ENCODE results near the gene CCDC180. TPM values are rescaled to one million over a fixed set of nuclear protein-coding genes. Genes with fewer than 3 reads are reported as not detected.

Gene CCDC180
- total RNA-seq, 1 experiment from 2014 or later: 5.9 TPM

- intact Hi-C loops (cut with micrococcal nuclease; ENCODE audit: unreplicated experiment): loop anchor here (10.0 kb wide), 1 partner anchor 53 kb away; no protein-coding TSS in a partner anchor
- Mint-ChIP-seq H3K27me3 (ENCODE audit: insufficient read depth, unreplicated experiment) (no peaks in the 10 kb centered on the region), H3K27ac (ENCODE audit: unreplicated experiment) (no peak overlapping the region), H3K36me3 (ENCODE audit: insufficient read depth, unreplicated experiment) (no peaks in the 10 kb centered on the region), H3K4me1 (ENCODE audit: low read depth, unreplicated experiment) (no peaks in the 10 kb centered on the region), H3K4me3 (ENCODE audit: unreplicated experiment) (no peak overlapping the region), H3K9me3 (ENCODE audit: unreplicated experiment) (peaks cover 22% of the 10 kb centered on the region)
- no peak for TF ChIP-seq CTCF (IDR thresholded peaks at IDR 0.05; ENCODE audit: insufficient read depth in 1 of 2, low read depth in 1 of 2, low read length in 1 of 2, severe bottlenecking in 1 of 2, unreplicated experiment in 1 of 2)
- H3K27me3 ChIP-seq (replicated peaks; ENCODE audit: control insufficient read depth, insufficient read depth, low read length): no peaks in the 10 kb centered on the region
- CTCF ChIA-PET: no interaction called here
- peaks cover 14% of the 10 kb centered on the region for H3K9me3 ChIP-seq
- H3K4me1 ChIP-seq: no peaks in the 10 kb centered on the region
- no peak for DNase-seq
- H3K36me3 ChIP-seq (ENCODE audit: control insufficient read depth, insufficient read depth, low read length): no peaks in the 10 kb centered on the region
- BruUV-seq (replicated peaks): no TSS peak
- H3K4me3 ChIP-seq (ENCODE audit: low read depth, low read length): no peak overlapping the region
- POLR2A ChIA-PET: no interaction called here
These were observed 5.5 kb upstream of the CCDC180 start for GRCh38 chr9:97301974-97302373.

- no peak for TF ChIP-seq CTCF (IDR thresholded peaks at IDR 0.05; ENCODE audit: insufficient read depth in 1 of 2, low read depth in 1 of 2, low read length in 1 of 2, severe bottlenecking in 1 of 2, unreplicated experiment in 1 of 2)
These were observed 2.9 kb upstream of the CCDC180 start for GRCh38 chr9:97304586-97304985.

GRCh38 chr9:97305501-97306298 is 1.8 kb upstream of the CCDC180 start:
- no peak for DNase-seq
- Histone ChIP-seq H3K9me3 (no peaks in the 10 kb centered on the region), H3K27me3 (replicated peaks; ENCODE audit: control insufficient read depth, insufficient read depth, low read length) (no peaks in the 10 kb centered on the region), H3K4me1 (peaks cover 7% of the 10 kb centered on the region; the same call in 1 of the 2 replicates), H3K4me3 (ENCODE audit: low read depth, low read length) (no peak overlapping the region), H3K36me3 (ENCODE audit: control insufficient read depth, insufficient read depth, low read length) (no peaks in the 10 kb centered on the region)
- intact Hi-C loops (cut with micrococcal nuclease; ENCODE audit: unreplicated experiment): loop anchor here (10.0 kb wide), 1 partner anchor 49 kb away; no protein-coding TSS in a partner anchor
- ChIA-PET CTCF (no interaction called here), POLR2A (no interaction called here)
- H3K27me3 Mint-ChIP-seq (ENCODE audit: insufficient read depth, unreplicated experiment): no peaks in the 10 kb centered on the region
- TF ChIP-seq CTCF (IDR thresholded peaks at IDR 0.05; ENCODE audit: insufficient read depth in 1 of 2, low read depth in 1 of 2, low read length in 1 of 2, severe bottlenecking in 1 of 2, unreplicated experiment in 1 of 2): no peak
- H3K9me3 Mint-ChIP-seq (ENCODE audit: unreplicated experiment): peaks cover 10% of the 10 kb centered on the region
- H3K36me3 Mint-ChIP-seq (ENCODE audit: insufficient read depth, unreplicated experiment): no peaks in the 10 kb centered on the region
- H3K4me3 Mint-ChIP-seq (ENCODE audit: unreplicated experiment): no peak overlapping the region
- H3K27ac Mint-ChIP-seq (ENCODE audit: unreplicated experiment): no peak overlapping the region
- H3K4me1 Mint-ChIP-seq (ENCODE audit: low read depth, unreplicated experiment): no peaks in the 10 kb centered on the region
- no TSS peak for BruUV-seq (replicated peaks)

More at GRCh38 chr9:97304586-97304985, 2.9 kb upstream of the CCDC180 start:
- no peaks in the 10 kb centered on the region for H3K36me3 ChIP-seq (ENCODE audit: control insufficient read depth, insufficient read depth, low read length)
- Mint-ChIP-seq H3K36me3 (ENCODE audit: insufficient read depth, unreplicated experiment) (no peaks in the 10 kb centered on the region), H3K4me3 (ENCODE audit: unreplicated experiment) (no peak overlapping the region), H3K27ac (ENCODE audit: unreplicated experiment) (no peak overlapping the region), H3K27me3 (ENCODE audit: insufficient read depth, unreplicated experiment) (no peaks in the 10 kb centered on the region), H3K4me1 (ENCODE audit: low read depth, unreplicated experiment) (no peaks in the 10 kb centered on the region), H3K9me3 (ENCODE audit: unreplicated experiment) (peaks cover 10% of the 10 kb centered on the region)
- no peak overlapping the region for H3K4me3 ChIP-seq (ENCODE audit: low read depth, low read length)
- intact Hi-C loops (cut with micrococcal nuclease; ENCODE audit: unreplicated experiment): loop anchor here (10.0 kb wide), 1 partner anchor 50 kb away; no protein-coding TSS in a partner anchor
- no TSS peak for BruUV-seq (replicated peaks)
- ChIA-PET CTCF (no interaction called here), POLR2A (no interaction called here)
- no peaks in the 10 kb centered on the region for H3K27me3 ChIP-seq (replicated peaks; ENCODE audit: control insufficient read depth, insufficient read depth, low read length)
- H3K9me3 ChIP-seq: no peaks in the 10 kb centered on the region
- no peak for DNase-seq
- peaks cover 7% of the 10 kb centered on the region; the same call in 1 of the 2 replicates for H3K4me1 ChIP-seq
